GM19324 (cell line): ENCODE measurements around the gene KCNMB2.

Experiments
- ATAC-seq: cut with Tn5 transposase; IDR thresholded peaks from one replicate; pipeline ENCODE4 v1.9.1; 2021; ENCODE audit warnings: mild to moderate bottlenecking, moderate library complexity; ENCODE audit not compliant: unreplicated experiment, low FRiP score

The KCNMB2 gene

DNA sequence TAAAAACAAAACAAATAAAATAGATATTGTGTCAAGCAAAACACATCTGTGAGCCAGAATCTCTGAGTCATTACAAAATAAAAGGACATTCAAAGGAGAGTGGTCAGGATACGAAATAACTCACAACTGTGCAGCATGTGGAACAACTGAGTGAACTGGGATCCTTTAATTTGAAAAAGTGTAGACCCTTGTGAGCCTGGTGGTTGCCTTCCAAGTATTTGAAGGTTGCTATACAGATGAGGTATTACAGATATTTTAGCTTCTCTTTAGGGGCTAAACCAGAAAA is 26.7 kb downstream of the KCNMB2 start:
- ATAC-seq: no peak

DNA sequence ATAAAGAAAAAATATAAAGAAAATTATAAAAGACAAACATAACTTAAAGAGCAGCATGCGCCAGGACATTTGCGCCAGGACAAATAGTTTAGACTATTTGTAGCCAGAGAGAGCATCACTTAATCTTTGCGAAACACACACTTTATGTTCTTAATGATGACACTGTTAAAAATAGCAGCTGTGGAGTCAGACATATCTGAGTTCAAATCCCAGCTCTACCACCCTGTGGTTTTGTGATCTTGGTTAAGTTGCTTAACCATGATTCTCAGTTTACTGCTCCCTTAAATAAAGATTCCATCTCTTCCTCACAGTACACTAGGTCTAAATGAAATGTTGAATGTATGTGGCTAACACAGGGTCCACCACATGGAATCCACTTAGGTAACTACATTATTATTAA is 31.4 kb downstream of the KCNMB2 start:
- ATAC-seq: no peak

DNA sequence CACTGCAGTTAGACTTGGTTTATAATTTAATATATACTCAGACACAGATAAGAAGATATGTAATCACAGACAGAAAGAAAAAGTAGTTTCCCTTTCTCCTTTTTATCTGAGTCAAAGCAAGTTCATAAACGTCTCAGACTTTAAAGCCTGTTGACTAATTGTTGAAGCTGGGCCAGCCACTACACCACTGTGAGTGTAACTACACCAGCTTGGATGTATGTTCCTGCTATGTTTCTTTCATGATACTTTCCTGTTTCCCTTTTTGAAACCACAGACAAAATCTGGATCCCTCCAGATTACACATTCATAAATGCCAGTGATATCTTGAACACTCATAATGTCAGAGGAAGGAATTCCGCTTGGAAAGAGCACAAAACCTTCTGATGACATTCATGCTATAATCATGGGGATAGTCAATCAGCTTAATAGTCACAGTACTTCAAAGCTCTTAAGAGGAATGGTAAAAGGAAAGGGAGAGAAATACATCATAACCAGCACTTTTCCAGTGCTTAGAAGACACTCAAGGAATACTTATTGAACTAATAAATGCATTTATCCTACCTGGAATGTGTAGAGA is 32.0 kb downstream of the KCNMB2 start:
- no peak for ATAC-seq

DNA sequence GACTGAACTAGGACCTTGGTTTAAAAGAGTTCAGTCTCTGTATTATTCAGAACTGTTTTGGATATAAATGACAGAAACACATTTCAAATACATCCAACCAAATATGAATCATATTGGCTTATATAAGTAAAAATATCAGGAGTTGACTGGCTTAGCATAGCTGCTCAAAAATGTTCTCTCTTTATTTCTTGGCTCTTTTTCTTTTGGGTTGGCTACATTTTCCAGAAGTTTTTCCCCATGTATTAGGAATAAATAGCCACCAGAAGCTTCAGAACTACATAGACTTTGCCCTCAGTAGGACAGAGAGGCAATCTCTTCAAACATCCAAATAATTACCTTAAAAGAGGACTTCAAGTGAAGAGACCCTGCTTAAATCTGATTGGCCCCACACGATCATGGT is 32.7 kb downstream of the KCNMB2 start:
- ATAC-seq: no peak

DNA sequence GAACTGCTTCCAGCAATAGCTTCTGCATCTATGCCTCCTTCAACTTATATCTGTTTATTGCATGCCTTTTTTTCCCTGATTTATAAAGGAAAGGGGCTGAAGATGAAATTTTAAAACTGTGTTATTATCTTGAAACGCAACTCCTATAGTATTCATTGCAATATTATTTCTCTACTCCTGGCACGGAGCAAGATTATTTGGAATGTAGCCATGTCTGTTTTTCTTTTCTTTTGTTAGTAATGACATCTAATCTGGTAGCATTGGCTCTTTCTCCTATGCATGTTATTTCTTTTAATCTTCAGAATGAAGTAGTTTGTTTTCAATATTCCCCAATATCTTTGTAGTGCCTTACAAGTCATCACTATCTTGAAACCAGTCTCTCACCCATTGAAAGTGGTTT is 33.6 kb downstream of the KCNMB2 start:
- no peak for ATAC-seq

DNA sequence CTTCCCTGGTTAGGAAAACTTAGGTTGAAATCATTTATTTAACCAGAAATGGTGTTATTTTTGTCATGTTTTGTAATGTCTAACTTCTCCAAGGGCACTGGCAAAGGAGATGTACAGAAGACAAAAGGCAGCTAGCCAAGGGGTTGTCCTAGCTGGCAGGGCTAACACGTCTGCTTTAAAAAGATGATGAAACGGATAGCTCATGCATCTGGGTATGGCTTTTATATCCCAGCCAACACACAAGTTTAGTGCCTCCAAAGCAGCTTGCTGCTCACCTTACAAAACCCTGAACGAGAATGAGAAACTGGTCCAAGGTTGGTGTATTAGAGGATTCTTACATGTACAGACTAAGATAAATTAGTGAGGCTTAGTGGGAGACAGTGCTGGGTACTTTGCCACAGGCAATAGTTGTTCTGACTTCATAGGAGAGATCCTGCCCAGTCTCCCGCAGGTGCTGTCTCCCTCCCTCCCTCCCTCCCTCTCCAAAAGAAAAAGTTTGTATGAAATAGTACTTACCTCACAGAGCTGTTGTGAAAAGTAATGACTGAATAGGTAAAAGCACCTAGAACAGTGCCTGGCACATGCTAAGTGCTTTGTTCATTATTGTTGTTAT is 47.8 kb downstream of the KCNMB2 start:
- ATAC-seq: no peak

DNA sequence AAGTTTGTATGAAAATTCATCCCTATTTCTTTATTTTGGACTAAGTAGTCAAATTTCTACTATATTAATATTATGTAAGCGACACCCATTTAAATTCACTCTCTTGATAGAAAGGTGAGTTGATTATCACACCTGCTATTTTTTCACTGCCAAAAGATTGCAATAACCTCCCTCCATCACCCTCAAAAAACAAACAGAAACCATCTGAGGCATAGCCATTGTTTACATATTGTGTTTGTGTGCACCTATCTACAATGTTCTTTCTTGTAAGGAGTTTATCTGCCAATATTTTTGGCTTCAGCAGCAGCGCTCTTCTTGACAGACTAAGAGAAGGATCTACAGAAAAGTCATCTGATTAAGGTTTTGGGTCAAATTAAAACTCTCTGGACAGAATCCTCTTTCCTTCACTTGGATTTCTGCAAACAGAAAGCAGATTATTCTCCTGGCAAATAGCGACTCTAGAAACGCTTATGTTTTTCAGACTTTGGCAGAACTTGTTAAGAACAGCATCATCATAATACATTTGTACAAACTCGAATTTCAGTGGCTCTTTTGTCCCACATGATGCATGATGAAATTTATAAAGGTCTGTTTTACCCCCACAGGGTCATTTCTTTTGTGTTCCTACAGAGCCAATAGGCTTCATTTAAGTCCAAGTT is 48.6 kb downstream of the KCNMB2 start:
- no peak for ATAC-seq

DNA sequence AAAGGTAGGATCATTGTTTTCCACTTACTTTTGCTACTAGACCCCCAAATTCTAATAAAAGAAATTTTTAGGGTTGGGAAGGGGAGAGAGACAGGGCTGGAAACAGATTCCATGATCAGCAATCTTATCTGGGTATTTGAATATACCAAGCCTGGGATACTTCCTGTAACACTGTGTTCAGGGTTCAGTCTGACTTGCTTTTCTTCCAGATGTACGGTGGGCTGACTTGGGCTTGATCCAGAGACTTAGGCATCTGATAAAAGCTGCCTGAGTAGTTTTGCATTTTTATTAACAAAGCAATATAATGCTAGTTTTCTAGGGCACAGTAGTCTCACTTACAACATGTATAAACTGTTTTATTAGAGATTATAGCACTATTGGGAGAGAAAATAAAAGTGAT is 49.2 kb downstream of the KCNMB2 start:
- no peak for ATAC-seq

DNA sequence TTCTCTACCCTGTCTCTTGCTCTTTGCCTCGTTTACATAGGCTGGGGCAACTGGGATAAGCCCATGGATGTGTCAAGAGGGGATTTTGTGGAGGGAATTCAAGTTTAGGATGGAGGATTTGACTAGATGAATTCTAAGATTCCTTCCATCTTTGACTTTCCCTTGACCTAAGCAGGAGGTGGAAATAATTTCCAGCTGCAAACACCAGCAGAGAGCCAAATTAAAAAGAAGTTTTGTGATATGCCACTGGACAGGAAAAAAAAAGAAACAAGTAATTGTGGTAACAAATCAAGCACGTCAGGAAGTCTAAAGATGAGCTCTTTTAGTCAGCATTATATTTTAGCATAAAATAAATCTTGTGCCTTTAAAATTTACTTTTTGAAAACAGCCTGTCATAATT is 49.8 kb downstream of the KCNMB2 start:
- ATAC-seq: no peak

DNA sequence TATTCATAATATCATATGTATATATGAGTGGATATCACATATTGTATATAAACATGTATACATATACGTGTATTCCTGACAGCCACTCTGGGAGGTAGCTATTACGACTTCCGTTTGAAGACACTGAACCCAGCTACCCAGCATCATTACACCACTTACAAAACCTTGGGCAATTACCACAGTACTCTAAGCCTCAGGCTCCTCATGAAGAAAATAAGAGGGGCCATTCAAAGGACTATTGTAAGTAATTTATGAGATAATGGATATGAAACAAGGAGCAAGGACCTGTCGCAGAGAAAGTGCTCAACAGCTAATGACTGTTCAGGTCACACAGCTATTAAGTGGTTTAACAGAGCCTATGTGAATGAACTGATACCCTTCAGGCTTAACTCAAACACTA is 52.4 kb downstream of the KCNMB2 start:
- no peak for ATAC-seq

DNA sequence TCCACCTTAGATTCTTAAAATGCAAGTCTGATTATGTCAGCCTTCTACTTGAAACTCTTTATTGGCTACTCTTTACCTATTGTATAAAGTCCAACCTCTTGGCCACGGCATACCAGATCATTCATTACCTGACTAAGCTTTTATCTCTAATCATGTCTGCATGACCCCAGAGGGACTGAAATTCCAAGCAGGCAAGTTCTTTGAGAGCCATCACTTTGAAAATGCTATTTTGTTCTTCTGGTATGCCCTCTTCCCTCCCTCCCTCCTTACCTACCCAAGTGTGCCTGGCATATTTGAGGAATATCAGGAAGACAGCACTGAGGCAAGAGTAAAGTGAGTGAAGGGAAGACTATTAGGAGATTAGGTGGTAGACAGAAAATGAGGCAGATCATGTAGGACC is 57.5 kb downstream of the KCNMB2 start:
- no peak for ATAC-seq

DNA sequence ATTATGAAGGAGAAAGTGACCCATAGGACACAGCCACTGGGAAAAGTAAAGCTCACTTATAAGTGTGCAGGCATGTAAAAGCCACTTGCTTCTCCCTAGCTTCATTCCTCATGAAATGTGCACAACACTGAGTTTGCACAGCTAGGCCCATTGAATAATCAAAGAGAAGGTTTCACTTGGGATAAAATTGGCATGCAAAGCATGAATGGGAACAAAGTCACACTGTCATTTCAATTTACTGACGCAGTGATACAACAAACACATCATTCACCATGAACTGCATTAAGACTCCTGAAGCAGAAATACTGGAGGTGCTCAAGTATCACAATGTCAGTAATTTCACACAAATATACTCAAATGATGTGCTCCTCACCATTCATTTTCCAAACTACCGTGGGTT is 61.1 kb downstream of the KCNMB2 start:
- no peak for ATAC-seq

DNA sequence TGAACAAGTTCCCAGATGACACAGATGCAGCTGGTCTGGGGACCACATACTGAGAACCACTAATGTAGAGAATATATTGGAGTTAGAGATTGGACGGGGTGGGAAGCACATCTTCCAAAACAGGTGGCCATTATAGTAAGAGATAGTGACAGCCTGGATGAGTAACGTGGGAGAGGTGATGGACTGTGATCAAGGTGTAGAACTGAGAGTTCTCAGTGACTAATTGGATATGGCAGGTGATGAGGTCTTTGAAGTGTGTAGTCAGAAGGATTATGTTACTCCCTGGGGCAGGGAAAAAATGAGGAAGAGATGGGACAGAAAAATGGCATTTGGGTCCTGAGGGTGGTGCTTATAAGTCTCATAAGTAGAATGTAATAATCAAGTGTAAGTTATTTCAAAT is 66.6 kb downstream of the KCNMB2 start:
- ATAC-seq: no peak

DNA sequence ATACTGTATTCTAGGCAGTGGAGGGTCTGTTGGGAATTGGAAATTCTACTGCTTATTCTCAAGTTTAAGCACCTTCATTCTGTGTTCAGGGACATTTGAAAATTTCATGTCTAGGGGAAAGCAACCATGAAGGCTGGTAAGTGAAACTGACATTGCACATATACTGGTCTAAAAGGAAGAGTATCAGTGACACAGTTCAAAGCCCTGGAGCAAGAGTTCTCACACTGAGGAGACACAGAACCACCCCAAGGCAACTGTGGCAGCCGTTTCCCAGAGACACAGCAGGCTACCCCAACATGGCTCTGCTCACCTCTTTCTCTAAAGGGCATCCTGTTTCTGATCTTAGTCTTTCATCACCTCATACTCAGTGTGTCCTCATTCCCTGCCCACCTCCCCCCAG is 67.5 kb downstream of the KCNMB2 start:
- no peak for ATAC-seq

DNA sequence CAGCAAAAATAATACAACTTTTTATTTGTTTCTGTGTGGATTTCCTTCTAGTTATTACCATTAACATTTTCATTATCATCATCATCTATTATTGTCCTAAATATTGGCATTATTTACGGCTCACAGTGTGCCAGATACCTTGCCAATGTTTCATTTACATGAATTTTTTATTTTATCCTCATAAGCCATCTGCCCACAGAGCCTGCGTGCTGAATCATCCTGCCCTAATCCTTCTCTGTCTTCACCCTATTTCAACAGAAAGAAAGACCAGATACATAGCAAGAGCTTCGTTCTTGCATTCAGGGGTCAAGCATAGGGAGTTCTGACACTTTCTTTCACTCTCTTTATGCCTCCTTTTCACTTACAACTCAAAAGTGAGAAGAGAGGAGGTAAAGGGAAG is 82.0 kb downstream of the KCNMB2 start:
- no peak for ATAC-seq

DNA sequence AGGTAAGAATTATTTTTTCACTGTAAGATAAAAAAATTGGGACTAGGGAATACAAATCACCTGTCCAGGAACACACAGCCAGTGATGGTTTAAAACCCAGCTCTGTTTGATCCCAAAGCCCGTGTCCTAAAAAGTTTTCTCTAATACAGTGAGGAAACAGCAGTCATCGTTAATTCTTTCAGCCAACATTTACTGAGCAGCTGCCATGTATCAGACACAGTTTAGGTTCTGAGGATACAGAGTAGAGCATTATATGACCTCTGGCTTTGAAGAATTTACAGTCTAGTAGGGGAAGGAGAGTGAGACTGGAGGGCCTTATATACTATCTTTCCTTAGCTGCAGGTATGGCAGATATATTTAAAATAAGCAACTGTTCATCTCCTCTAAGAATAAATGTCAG is 82.7 kb downstream of the KCNMB2 start:
- no peak for ATAC-seq

DNA sequence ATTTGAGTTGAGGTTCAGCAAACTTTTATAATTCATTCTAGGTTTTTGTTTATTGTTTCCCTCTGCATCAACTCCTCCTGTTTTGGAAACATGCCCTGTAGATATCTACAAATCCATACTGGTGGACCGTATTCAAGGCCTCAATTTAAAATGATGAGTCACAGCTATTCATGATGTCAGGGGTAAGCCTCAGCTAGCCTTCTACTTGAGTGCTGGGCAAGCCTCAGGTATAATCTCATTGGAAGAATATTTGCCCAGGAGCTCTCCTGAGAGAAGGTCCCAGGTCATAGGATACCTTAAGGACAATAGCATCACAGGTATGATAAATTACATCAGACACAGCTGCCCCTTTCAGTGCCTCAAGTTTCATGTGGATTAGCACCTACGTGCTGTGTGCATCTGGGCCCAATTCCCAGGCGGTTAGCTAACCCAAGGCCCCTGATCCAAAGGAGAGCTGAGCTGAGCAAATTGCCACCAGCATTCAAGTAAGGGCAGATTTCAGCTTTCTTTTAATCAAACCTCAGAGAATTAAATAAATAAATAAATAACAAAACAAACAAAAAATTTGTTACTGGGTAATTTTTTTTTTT is 87.5 kb downstream of the KCNMB2 start:
- no peak for ATAC-seq

DNA sequence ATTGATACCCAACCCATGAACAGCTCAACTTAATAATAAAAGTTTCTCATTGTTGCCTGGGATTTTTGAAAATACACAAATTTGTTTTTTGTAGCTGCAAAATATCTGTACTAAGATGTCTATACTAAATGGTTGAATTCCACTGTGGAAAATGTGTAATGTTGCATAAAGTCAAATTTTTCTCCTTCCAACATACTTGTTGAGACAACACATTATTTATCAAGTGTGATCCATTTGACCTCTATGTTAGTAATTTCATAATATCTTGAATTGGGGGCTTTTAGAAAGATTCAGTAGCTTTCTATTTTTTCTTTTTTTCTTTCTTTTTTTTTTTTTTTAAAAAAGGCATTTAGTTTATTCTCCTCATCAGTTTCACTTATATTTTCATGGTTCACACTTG is 88.0 kb downstream of the KCNMB2 start:
- no peak for ATAC-seq

DNA sequence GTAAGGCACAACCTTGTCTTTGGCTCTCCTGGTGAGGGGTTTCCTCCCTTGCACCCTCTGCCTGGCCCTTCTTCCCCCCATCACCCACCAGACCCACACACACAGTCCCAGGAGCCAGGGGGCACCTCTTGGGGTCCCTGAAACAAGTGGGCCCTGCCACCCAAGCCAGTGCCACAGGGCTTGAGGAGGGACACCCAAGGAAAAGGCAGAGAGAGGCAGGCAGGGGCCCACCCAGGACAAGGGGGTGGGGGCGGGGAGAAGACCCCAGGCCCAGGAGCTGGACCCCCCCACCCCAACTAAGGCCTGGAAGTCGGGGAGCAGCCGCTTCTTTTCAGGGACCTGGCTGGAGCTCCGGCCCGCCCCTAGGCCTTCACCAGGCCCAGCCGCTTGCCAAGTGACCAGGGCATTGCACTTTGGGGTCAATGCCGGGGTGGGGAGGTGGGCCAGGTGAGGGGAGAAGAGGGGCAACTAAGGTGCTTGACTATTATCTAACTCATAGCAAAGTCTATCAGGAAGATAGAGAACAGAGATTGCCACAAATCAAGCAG is 88.9 kb downstream of the KCNMB2 start:
- ATAC-seq: no peak

DNA sequence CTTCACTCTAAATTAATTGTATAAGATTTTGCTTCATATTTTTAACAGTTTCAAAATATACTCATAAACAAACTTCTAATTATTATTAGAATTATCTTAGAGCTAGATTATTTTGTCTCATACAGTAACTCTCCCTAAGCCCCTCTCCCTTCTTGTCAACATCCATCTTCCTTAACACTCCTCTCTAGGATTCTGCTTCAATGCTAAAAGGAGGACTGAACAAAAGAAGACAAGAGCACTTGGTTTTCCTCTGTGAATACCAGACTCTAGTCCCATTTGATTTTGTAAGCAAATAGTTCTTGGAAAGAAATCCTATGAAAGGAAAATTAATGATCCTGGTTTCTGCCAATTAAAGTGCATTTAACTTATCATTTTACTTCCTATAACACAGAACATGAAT is 91.8 kb downstream of the KCNMB2 start:
- ATAC-seq: no peak

DNA sequence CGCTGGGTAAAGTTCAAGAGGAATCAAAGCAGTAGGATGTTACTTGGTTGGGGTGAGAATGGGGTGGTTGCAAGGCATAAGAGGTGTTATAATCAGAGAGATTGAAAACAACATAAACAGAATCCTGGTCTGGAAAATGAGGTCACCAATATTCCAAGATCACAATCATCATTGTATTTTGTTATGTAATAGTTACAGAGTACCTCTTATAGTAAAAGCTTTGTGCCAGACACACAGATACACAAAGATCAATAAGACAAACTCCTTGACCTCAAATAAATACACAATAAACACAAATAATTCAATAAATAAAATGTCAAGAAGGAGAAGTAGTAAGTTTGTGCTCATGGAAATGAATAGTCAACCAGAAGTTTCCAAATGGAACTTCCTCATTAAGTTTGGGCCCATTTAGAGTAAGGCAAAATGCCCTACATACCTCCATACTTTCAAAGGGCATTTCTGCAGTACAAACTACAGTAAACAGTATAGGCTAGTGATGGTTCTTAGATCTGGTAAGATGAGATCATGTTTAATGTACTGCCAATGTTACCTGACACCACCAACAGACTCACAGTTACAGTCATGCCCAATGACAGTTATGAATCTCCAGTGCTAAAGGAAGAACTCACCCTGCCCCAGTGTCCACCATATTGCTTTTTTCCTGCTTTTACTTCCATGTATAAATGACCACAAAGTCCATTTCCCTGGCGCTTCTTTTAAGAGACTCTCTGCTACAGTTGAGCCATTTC is 93.4 kb downstream of the KCNMB2 start:
- ATAC-seq: no peak
